NCI-H2029 treated with DMSO at 0.1 percent for 48 hours (cell line): ENCODE results near the gene ACAD10.
"Not testable (repeated sequence)": the region's sequence is repeated elsewhere in the genome, so short reads cannot be mapped to it uniquely, and the experiment has no call there.

Experiments used
- DNase-seq: peaks from one replicate; lab custom pipeline; 2025; lab: John Stamatoyannopoulos, UW

ACAD10 gene

DNA sequence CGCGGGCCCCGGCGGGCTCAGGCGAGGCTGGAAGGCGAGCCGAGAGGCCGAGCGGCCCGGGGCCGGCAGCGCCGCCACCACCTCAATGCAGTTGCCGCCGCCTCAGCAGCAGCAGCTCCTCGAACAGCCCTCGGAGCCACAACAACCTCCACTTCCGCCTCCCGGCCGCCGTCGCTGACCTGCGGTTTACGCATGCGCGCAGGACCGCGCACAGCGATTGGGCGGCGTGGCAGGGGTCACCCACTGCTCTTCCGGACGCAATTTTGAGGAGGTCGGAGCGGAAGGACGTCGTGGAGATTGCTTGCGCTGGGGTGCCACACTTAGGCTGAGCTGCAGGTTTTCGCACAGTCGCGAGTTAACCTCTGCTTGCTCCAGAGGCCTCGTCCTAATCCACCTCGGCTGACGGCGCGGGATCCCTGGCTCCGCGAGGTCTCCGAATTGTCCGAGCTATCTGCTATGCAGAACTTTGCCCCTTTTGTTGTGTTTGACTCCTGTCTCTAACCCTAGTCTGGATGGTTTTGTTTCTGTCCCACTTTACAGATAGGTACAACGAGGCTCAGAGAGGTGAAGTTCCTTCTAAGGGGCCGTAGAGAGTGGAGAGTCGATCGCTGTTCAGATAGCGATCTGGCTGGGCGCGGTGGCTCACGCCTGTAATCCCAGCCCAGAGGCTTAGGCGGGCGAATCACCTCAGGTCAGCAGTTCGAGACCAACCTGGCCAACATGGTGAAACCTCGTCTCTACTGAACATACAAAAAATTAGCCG lies at the start of gene ACAD10, which contains the start of gene BRAP:
ACAD10 (plus strand) TSS at position 243 of the 763 bp plus-strand sequence. CDS start 6,657 bp downstream, outside the sequence.
BRAP (minus strand) TSS at position 146 of the 763 bp plus-strand sequence. CDS start 164 bp downstream, outside the sequence.
- peak; percentile 77 for DNase-seq

DNA sequence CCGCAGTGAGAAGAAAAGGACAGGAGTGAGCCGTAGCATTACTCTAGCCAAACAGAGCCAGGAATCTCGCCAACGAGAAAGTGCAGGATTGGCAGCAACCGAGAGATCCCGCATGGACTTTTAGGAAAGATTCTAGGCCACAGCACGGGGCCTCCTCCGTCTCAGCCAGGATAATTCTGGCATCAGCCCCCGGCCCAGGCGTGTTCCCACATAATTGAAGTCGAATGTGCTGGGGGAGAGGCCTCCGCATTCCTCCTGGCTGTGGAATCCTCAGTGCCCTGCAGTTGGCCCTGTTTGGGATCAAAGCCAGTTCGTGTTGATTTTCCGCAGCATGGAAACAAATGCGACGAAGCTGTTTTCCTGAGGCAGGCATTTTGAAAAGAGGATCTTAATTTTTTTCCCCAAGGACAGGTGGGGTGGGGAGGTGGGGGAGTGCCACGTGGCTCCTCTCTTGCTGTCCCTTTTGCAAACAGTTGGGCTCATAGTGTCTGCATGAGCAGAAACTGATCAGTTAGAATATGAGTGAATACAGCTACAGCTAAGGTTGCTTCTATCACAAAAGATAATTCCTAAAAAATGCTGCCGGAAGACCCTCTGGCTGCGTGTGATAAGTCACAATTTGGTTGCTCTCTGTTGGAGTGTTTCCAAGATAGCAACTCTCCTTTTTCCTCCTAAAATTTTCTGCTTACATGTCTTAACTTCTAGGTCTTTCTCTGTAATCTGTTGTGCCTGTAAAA lies 49.5 kb upstream of the ACAD10 start:
- DNase-seq = no peak

DNA sequence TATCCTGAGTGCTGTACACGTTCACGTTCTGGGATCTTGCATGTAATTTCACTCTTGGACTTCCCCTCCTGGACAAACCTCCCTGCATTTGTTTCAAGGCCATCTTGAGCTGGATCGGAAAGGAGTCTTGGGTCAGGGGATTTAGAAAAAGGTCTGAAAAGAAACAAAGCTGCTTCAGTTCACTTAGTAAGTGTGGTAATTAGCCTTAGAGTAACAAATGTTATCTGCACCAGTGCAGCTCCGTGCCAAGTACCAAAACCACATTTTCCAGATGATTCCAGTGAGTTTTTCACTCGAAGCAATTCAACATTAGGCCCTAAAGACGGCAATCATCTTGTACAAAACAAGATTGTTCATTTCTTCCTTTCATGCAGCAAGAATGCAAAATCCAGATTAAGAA lies 47.3 kb upstream of the ACAD10 start:
- DNase-seq = no peak

DNA sequence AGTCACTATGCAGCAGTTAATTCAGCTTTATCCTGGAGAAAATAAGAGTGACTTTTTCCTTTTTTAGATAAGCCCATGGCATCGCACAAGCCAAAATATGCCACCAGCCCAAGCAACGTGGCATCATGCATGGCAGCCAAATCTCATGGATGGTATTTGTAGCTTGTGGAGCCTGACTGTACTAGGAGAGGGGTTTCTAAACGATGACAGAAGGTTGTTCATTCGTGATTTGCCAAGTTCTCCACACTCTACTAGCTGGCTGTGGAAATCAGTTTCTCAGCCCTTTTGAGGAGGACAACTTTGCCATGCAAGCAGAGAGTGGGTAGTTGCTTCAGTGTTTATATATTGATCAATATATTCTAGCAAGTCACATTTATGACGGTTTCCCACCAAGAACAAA lies 45.3 kb upstream of the ACAD10 start:
- DNase-seq = no peak

DNA sequence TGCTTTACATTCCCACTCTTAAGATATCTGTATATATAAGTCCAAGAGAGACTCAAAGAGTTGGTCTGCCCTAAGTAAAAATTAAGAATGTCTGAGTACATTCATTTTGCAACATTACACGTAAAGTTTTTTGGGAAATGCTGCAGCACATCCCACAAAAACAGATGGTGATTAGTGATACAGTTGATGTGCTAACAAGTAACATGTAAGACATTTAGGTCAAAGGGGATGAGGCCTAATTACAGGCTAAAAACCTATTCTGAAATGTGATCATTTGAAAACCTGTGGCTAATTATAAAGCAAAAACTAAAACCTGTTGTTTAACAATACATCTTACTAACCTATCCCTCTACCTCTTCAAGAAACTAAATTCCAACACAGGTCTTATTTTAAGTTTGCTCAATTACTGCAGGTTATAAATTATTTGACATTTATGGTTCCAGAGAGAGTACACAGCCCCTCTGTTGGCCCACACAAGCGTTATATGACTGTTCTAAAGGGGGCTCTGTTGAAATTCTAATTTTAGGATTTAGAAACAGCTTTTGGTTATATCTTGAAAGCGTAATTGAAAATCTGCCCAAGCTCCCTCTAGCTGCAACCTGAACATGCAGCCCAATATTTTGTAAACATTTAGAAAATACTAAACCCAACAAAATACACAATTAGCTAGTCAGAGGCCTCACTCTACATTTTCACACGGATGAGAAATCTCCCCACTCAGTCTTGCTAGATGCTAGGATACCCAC lies 43.0 kb upstream of the ACAD10 start:
- DNase-seq = no peak

DNA sequence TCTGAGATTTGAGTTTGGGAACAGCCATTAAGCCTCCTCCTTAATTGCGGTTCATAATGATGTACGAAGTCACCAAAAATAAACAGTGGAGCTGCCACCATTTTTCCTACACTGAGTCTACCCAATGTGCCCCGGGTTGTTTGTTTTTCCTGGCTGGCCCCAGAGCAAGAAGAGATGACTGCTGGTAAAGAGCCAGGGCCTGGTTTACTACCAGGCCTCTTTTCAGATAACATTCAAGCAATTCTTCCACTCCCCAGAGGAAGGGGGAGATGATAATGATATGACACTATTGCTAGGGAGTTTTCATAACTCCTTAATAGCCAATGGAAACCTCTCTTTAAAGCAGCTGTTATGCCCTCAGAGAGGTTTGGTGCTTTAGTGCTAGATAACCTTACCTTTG lies 42.4 kb upstream of the ACAD10 start:
- peak; percentile 61 for DNase-seq

DNA sequence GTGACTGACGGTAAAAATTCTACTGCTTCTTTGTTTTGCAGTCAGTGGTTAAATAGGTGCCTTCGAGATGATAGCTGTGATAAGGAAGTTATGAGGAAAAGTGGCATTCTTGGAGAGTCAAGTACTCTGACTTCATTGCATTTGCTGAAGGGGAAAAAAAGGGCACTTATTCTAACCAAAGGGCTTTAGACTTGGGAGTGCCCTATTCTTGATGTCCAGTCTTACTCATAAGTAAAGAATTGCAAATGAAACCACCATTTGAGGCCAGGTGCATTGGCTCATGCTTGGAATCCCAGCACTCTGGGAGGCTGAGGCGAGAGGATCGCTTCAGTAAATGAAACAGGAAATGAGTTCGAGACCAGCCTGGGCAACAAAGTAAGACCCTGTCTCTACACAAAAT lies 40.4 kb upstream of the ACAD10 start:
- DNase-seq = no peak

DNA sequence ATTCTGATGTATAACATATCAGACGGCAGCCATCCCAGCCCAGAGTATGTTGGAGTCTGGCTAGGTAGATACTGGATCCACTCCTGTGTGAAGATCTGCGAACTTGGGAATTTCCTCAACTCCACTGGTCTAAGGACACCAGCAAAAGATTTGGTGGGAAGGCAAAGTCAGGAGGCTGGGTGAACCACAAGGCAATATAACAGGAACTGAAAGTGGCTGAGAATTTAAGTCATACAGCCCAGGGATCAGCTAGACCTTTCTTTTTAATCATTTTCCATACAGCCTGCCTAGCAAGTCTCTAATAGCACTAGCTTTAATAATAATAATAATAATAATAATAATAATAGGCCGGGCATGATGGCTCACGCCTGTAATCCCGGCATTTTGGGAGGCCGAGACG lies 34.9 kb upstream of the ACAD10 start:
- DNase-seq = no peak

DNA sequence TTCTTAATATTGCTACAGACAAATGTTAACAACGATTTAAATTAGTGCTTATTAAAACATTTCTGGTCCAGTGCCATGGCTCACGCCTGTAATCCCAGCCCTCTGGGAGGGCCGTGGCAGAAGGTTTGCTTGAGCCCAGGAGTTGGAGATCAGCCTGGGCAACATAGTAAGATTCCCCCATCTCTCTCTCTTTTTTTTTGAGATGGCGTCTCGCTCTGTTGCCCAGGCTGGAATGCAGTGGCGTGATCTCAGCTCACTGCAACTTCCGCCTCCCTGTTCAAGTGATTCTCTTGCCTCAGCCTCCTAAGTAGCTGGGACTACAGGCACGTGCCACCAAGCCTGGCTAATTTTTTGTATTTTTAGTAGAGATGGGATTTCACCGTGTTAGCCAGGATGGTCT lies 33.3 kb upstream of the ACAD10 start:
- DNase-seq = not testable (repeated sequence)

DNA sequence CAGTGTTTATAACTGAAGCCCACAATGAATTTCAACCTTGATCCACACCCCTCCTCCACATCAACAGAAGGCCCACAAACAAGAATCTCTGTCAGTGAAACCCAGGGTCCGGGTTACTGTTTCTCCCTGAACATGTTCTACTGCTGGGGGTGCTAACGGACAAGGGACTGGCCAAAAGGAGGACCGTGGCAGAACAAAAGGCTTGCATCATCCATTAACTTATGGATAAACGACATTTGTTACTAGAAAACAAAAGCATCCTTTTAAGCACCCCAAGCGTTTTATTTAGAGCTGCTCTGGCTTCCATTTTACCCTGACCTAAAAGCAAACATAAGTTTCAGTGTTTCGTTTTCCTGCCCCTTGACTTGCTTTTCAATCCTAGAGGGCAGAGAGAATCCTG lies 32.3 kb upstream of the ACAD10 start:
- DNase-seq = no peak

DNA sequence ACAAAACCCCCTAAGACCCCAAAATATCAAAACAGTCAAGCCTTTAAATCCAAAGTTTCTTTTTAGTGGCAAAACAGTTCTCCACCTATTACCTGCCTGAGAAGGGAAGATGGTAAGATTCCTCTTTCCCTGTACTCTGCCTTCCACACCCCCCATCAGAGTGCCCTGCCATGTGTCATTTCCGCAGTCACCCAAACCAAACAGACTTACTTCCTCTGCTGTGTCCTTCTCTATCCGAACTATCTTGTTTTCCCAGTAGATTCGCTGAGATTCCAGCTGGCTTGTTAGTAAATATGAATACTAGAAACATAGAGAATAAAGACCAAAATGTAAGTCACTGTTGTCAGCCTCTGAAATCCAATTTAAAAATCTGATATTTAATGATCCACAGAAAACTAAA lies 30.5 kb upstream of the ACAD10 start:
- DNase-seq = no peak

DNA sequence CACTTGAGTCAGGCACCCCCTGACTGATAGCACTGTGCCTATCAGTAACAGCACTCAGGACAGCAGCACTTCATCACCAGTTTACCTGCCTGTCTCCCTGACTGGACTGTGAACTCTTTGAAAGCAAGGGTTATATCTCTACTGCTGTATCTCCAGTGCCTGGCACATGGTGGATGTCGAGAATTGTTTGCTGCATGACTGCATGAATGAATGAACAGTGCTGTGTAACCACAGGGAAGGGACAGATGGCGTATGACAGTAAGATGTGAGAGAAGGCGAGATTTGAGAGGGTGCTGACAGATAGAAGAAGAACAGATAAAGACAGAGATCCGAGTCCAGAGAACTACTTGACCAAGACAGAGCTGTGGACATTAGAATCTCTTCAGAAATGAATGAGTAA lies 29.8 kb upstream of the ACAD10 start:
- no peak for DNase-seq

DNA sequence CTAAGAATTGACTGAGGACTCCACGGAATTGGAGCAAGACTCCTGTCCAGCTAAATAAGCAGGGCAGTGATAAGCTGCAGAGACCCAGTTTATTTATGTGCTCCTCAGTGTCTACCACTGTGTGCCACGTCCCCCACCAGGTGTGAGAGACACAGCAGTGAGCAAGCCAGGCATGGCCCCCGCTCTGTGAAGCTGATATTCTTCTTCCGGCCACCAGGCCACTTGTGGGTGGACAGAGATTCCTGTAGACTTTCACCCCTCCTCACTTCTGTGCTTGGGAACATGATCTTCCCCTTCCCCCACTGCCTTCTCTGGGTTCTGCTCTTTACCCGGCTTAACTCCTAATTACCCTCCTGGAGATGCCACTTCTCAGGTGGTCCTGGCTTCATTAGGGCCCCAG lies 21.4 kb upstream of the ACAD10 start:
- no peak for DNase-seq

DNA sequence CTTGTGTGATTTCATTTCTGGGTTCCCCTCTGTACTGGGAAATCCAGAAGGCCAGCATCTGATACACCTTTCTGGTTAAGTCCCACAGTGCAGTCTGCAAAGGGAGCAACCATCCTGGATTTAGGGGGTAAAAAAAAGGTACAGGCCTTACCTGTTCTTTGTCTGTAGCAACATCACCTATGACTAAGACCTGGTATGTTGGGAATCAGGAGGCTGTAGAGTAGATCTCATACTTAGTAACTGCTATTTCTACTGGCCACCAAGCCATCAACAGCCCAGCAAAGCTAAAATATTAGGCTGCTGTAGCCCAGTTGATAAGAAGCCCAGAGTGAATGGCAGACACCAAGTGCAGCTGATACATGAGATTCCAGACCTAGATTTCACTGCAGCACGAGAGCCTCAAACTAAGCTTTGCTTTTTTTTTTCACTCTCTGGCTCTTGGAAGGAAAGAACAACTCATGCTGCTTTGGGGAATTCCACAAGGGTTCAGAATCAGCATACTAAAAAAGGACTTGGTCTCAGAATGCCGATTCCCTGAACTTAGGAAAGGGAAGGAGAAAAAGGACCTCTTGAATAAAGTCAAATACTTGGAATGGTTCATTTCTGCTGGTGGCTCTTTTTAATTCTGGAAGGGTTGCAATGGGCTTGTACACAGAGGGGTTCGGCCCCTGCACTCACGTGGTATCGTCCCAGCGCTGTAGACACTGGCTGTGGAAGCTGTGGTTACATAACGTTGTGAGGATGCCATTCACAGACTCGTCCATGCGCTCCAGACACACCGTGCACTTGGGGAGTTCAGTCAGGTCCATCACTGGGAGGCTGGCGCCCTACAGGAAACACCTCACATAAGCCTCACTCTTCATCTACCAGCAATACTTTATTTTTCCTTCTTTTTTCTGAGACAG lies 20.6 kb upstream of the ACAD10 start:
- DNase-seq = no peak

DNA sequence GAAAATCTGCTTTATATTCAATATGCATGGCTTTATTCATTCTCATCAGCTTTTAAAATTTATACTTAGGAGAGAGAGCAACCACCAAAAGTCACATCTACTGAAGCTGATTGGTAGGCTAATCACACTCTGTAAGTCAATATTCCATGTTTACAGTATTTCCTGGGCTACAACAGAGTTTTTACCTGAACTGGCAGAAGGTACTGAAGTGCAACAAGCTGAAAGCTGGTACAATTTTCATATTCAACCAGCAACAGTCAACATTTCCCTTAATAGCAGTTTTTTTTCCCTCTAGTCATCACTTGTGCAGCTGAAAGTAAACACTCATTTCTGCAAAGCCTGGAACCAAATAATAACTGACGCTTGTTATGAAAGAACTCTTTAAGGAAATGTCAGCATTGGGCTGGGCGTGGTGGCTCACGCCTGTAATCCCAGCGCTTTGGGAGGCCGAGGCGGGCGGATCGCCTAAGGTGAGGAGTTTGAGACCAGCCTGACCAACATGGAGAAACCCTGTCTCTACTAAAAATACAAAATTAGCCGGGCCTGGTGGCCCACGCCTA lies 13.0 kb upstream of the ACAD10 start:
- DNase-seq = peak; percentile 19

DNA sequence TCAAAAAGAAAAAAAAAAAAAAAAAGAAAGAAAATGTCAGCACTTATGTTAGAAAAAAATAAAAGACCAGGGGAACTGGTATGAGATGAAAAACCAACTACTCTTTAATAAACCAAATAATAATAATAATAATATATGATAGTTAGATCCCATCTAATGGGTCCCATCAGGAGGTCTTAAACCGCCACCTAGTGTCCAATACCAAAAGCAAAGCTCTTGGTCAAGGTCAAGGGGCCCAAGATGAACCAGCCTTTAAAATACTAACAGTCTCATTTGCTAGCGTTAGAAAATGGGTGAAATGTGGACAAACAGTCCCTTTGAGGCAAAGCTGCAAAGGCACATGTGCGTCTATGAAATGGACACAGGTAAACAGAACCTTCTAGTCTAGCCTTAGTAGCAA lies 12.3 kb upstream of the ACAD10 start:
- no peak for DNase-seq

DNA sequence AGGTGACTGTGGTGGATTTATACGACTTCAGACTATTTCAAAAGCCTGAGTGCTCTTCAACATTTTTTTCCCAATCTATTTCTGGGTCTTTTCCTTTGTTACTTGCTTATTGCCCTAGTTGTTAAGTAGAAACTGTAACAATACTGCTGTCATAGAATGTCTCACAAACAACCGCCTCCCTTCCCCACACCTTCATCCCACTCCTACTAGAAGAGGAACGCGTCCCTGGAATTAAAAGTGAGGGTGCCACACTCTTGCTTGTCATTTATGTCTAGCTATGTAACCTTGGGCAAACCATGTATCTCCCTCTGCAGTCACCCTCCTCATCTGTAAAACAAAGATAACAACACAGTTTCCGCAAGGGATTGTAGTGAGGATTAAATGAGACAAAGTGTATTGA lies 8.7 kb upstream of the ACAD10 start:
- DNase-seq = no peak

DNA sequence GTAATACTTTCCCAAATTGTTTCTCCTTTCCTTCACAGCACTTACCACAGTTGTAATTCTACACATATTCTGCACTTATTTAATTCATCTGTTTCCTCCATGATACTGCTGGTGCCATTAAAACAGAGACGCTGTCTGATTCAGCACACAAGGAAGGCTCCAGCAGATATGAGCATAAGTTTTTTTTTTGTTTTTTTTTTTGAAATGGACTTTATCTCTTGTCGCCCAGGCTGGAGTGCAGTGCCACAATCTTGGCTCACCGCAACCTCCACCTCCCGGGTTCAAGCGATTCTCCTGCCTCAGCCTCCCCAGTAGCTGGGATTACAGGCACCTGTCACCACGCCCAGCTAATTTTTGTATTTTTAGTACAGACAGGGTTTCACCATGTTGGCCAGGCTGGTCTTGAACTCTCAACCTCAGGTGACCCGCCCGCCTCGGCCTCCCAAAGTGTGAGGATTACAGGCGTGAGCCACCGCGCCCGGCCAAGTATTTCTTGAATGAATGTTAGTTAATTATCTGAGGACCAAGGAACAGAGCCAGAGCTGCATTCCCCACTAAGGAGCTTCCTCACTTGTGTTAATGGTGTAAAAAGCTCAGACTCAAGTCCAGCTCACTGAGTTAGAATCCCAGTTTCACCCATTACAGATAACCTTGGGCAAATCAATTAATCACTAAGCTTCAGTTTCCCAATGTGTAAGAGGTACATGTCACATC lies 1.2 kb upstream of the ACAD10 start:
- not testable (repeated sequence) for DNase-seq

DNA sequence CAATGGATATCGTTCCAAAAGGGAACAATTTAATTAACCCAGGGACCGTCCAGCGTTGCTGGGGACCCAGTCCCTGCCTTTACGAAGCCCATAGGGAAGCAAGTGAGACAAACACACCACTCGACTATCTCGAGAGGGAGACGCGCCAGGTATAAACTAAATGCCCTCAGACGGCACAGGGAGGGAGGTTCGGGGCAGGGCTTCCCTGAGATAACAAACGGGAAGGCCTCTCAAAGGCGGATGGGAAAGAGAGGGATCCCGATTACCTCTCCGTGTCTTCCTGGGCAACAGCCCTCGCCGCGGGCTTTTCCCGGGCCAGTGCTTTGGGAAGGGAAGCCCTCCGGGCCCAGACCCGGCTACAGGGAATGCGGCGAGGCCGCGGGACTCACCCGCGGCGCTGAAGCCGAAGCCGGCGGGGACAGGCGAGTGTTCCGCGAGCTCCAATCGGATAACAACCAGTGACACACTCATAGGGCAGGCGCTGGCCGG lies 487 bp upstream of the ACAD10 start:
- no peak for DNase-seq

DNA sequence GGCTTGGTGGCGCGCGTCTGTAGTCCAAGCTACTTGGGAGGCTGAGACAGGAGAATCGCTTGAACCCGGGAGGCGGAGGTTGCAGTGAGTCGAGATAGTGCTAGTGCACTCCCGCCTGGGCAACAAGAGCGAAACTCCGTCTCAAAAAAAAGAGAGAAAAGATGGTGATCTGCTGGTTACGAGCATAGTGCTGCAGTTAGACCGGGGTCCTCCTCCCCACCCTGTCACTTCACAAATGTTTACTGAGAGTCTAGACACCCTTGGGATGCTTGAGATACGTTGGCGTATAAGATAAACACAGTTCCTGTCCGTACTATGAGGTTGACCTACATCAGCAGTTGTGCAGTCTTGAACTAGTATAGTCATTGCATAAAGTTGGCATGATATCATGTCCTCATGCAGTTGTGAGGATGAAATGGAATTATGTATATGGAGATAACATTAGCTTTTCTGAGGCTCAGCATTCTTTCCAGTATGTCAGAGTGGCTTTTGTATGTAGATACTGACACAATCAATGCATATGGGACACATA lies 787 bp downstream of the ACAD10 start:
- DNase-seq = no peak
